Measurements from ENCODE around the gene OPRL1. TPM values are rescaled to one million over a fixed set of nuclear protein-coding genes. Genes with fewer than 3 reads are reported as not detected.

OPRL1 gene
- polyA plus RNA-seq, 1 of the 3 experiments (the other 2 are of a cell fraction): 1.8 TPM

DNA sequence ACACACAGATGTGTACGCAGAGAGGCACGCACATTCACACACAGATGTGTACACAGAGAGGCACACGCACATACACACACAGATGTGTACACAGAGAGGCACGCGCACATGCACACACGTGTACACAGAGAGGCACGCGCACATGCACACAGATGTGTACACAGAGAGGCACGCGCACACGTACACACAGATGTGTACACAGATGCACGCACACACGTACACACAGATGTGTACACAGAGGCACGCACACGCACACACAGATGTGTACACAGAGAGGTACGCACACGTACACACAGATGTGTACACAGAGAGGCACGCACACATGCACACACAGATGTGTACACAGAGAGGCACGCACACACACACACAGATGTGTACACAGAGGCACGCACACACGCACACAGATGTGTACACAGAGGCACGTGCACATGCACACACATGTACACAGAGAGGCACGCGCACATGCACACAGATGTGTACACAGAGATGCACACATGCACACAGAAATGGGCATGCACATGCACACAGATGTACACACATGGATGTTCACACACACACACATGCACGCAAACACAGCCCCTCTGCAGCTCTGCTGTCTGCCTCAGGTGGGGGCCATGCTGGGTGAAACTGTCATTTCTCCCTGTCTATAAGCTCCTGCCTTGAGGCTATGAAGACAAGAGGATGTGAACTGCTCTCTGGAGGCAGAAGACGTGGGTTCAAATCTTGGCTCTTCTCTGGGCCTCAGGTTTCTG is 70.1 kb downstream of the OPRL1 start:
- H3K36me3 ChIP-seq (replicated peaks in 1 of 2; ENCODE audit: control insufficient read depth in 1 of 2, insufficient read depth in 2 of 2, low read length in 1 of 2): no peaks in the 10 kb centered on the region
- DNase-seq: no peak
- H3K4me2 ChIP-seq: no peak overlapping the region
- ChIA-PET CTCF (no interaction called here), POLR2A (no interaction called here)
- H3K4me3 ChIP-seq (ENCODE audit: low read depth in 2 of 2, low read length in 1 of 2): no peak overlapping the region
- TF ChIP-seq MAX (IDR thresholded peaks at IDR 0.05; ENCODE audit: low read depth) (no peak), ZBTB33 (IDR thresholded peaks at IDR 0.05; ENCODE audit: borderline replicate concordance, low read depth) (no peak), FOXM1 (IDR thresholded peaks at IDR 0.05; ENCODE audit: low read depth) (no peak), TCF12 (IDR thresholded peaks at IDR 0.05) (no peak), SMC3 (IDR thresholded peaks at IDR 0.05; ENCODE audit: low read depth, low read length) (no peak), GABPA (IDR thresholded peaks at IDR 0.05; ENCODE audit: low read depth) (no peak), FOSL2 (IDR thresholded peaks at IDR 0.05; ENCODE audit: borderline replicate concordance, low read depth) (no peak), POLR2AphosphoS5 (IDR thresholded peaks at IDR 0.05; ENCODE audit: low read depth, low read length) (no peak)
- TF ChIP-seq, protein P1, sequence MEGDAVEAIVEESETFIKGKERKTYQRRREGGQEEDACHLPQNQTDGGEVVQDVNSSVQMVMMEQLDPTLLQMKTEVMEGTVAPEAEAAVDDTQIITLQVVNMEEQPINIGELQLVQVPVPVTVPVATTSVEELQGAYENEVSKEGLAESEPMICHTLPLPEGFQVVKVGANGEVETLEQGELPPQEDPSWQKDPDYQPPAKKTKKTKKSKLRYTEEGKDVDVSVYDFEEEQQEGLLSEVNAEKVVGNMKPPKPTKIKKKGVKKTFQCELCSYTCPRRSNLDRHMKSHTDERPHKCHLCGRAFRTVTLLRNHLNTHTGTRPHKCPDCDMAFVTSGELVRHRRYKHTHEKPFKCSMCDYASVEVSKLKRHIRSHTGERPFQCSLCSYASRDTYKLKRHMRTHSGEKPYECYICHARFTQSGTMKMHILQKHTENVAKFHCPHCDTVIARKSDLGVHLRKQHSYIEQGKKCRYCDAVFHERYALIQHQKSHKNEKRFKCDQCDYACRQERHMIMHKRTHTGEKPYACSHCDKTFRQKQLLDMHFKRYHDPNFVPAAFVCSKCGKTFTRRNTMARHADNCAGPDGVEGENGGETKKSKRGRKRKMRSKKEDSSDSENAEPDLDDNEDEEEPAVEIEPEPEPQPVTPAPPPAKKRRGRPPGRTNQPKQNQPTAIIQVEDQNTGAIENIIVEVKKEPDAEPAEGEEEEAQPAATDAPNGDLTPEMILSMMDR (IDR thresholded peaks at IDR 0.05): no peak
- no peaks in the 10 kb centered on the region for H3F3A ChIP-seq (replicated peaks; ENCODE audit: insufficient read depth)
- WGBS (ENCODE audit: low lambda C conversion rate): 76% methylated on average over 26 of the region's 26 CpGs
- no peak overlapping the region for H3K27ac ChIP-seq (ENCODE audit: low read depth in 2 of 2, low read length in 1 of 2)
- H3K9me2 ChIP-seq: no peaks in the 10 kb centered on the region
- no peaks in the 10 kb centered on the region for H4K20me1 ChIP-seq (ENCODE audit: insufficient read depth)
- no peaks in the 10 kb centered on the region for H3K27me3 ChIP-seq (ENCODE audit: insufficient read depth)
- no peak overlapping the region for H2AFZ ChIP-seq (ENCODE audit: low read depth)
- no peaks in the 10 kb centered on the region for H3K9me3 ChIP-seq
- H3K4me1 ChIP-seq (ENCODE audit: control insufficient read depth in 1 of 2, insufficient read depth in 2 of 2, low read depth in 1 of 2, low read length in 1 of 2): peaks cover 0 to 42% of the 10 kb centered on the region in 2 experiments; a peak in 1 of 4 replicates
- no peaks in the 10 kb centered on the region for H3K79me2 ChIP-seq (ENCODE audit: insufficient read depth)
- no peak overlapping the region for H3K9ac ChIP-seq

Small RNAs within 50 kb of the gene (small RNA-seq; reads per million reads assigned to genes)
- gene AL355803.1 (0 reads per million in 7 experiments), gene MIR6813 (0.06 to 6.8 (median 2.6) reads per million in 7 experiments)

Other genes with a start within 250 kb of the OPRL1 start
- gene ZBTB46, start 248.8 kb upstream of the OPRL1 start, polyA plus RNA-seq (2012; rRNA removed): 0.11 and 0.15 TPM in 2 replicates
- gene ABHD16B, start 218.6 kb upstream of the OPRL1 start, polyA plus RNA-seq (2012; rRNA removed): not detected in 2 replicates
- 137 and 161 TPM in 2 replicates for gene TPD52L2, start 214.8 kb upstream of the OPRL1 start, polyA plus RNA-seq (2012; rRNA removed)
- gene DNAJC5, start 185.0 kb upstream of the OPRL1 start, polyA plus RNA-seq (2012; rRNA removed): 24.2 and 26.2 TPM in 2 replicates
- 70.3 and 71.6 TPM in 2 replicates for gene UCKL1, start 123.7 kb upstream of the OPRL1 start, polyA plus RNA-seq (2012; rRNA removed)
- 10.4 and 11.8 TPM in 2 replicates for gene ZNF512B, start 110.2 kb upstream of the OPRL1 start, polyA plus RNA-seq (2012; rRNA removed)
- gene SAMD10, start 100.4 kb upstream of the OPRL1 start, polyA plus RNA-seq (2012; rRNA removed): 11.0 and 11.6 TPM in 2 replicates
- gene PRPF6, start 99.0 kb upstream of the OPRL1 start, polyA plus RNA-seq (2012; rRNA removed): 50.1 and 59.1 TPM in 2 replicates
- 0.16 and 0.21 TPM in 2 replicates for gene C20orf204, start 43.9 kb upstream of the OPRL1 start, polyA plus RNA-seq (2012; rRNA removed)
- gene SOX18, start 30.4 kb upstream of the OPRL1 start, polyA plus RNA-seq (2012; rRNA removed): not detected in 2 replicates
- gene TCEA2, start 16.9 kb upstream of the OPRL1 start, polyA plus RNA-seq (2012; rRNA removed): 53.5 and 98.9 TPM in 2 replicates
- 18.7 and 20.5 TPM in 2 replicates for gene RGS19, start 564 bp upstream of the OPRL1 start, polyA plus RNA-seq (2012; rRNA removed)
- gene LKAAEAR1, start 4.3 kb downstream of the OPRL1 start, polyA plus RNA-seq (2012; rRNA removed): 0.37 and 0.71 TPM in 2 replicates
- not detected in 2 replicates for gene NPBWR2, start 27.5 kb downstream of the OPRL1 start, polyA plus RNA-seq (2012; rRNA removed)
- 0.10 and 0.23 TPM in 2 replicates for gene MYT1, start 84.4 kb downstream of the OPRL1 start, polyA plus RNA-seq (2012; rRNA removed)
- 50.7 and 53.2 TPM in 2 replicates for gene PCMTD2, start 175.7 kb downstream of the OPRL1 start, polyA plus RNA-seq (2012; rRNA removed)